Measurements from ENCODE around the gene PSMC6. TPM values are rescaled to one million over a fixed set of nuclear protein-coding genes. Genes with fewer than 3 reads are reported as not detected.

The PSMC6 gene
- total and polyA plus RNA-seq, 2 experiments from 2014 or later = 143 to 176 TPM

DNA sequence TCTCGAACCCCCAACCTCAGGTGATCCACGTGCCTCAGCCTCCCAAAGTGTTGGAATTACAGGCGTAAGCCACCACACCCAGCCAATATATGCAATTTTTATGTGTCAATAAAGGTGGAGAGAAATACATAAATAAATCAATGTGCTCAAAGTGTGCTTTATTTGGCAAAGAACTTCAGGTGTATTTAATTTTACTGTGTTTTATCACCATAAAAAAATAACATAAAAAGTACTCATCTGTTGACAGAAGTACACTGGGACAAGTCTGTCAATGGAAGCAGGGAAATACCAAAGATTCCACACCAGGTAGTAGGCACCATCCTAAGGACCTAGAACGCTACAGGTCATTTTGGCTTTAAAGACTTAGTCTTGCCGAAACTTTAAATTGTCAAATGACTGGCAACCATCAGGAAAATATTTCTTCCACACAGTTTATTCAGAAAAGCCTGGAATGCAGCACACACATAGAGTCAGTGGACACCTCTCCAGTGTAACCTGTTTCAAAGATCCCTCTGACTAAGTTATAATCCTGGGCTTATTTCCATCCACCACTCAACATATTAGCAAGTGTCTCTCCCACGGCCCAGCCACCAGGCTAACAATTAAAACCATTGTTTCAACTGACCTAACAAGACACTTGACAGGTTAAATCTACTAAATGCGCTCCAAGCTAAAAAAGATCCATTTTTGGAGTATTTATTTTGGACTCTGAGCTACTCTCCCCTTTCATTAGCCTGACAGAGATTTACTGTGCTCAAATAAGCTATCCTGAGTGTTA lies 15.8 kb upstream of the PSMC6 start:
- no peak overlapping the region for H3K4me3 Mint-ChIP-seq
- Histone ChIP-seq H3K9me2 (ENCODE audit: insufficient read depth) (no peaks in the 10 kb centered on the region), H3K4me1 (ENCODE audit: insufficient read depth) (peaks cover 26% of the 10 kb centered on the region), H3K4me2 (no peak overlapping the region), H3K27ac (ENCODE audit: low read depth) (no peak overlapping the region), H2AFZ (no peak overlapping the region), H3K79me2 (replicated peaks; ENCODE audit: insufficient read depth) (peaks cover 82% of the 10 kb centered on the region), H3K36me3 (ENCODE audit: insufficient read depth) (no peaks in the 10 kb centered on the region), H4K20me1 (replicated peaks; ENCODE audit: insufficient read depth) (peaks cover 13% of the 10 kb centered on the region; the same call in 1 of the 2 replicates), H3K27me3 (ENCODE audit: insufficient read depth) (peaks cover 12% of the 10 kb centered on the region; the same call in 1 of the 2 replicates), H3F3A (replicated peaks; ENCODE audit: low read depth) (peaks cover 3% of the 10 kb centered on the region; the same call in 1 of the 2 replicates), H3K4me3 (no peak overlapping the region)
- no peaks in the 10 kb centered on the region; the same call in 2 of the 3 replicates for H3K36me3 Mint-ChIP-seq (ENCODE audit: low read depth)
- H3K4me1 Mint-ChIP-seq = peaks cover 27% of the 10 kb centered on the region
- H3K27me3 Mint-ChIP-seq (ENCODE audit: insufficient read depth, low read depth, poor library complexity) = peaks cover 6% of the 10 kb centered on the region
- DNase-seq (ENCODE audit: low spot score) (no peak), ATAC-seq (no peak)
- H3K9me3 Mint-ChIP-seq = no peaks in the 10 kb centered on the region
- no peak overlapping the region for H3K27ac Mint-ChIP-seq
- TF ChIP-seq STAT1 (IDR thresholded peaks at IDR 0.05; ENCODE audit: unreplicated experiment) (no peak), ZNF114 (CRISPR knock-in tag; IDR thresholded peaks at IDR 0.05) (no peak), ZNF331 (CRISPR knock-in tag; IDR thresholded peaks at IDR 0.05; ENCODE audit: low read depth) (no peak), POLR2AphosphoS5 (IDR thresholded peaks at IDR 0.05; ENCODE audit: low read depth) (no peak), EZH2phosphoT487 (IDR thresholded peaks at IDR 0.05; ENCODE audit: unreplicated experiment) (no peak), JUNB (IDR thresholded peaks at IDR 0.05; ENCODE audit: unreplicated experiment) (no peak), EZH2 (IDR thresholded peaks at IDR 0.05; ENCODE audit: low read depth, unreplicated experiment) (no peak), CREB1 (CRISPR knock-in tag; IDR thresholded peaks at IDR 0.05; ENCODE audit: low read depth) (no peak), NANOG (IDR thresholded peaks at IDR 0.05; ENCODE audit: borderline replicate concordance) (no peak)
- TF ChIP-seq, protein P1, sequence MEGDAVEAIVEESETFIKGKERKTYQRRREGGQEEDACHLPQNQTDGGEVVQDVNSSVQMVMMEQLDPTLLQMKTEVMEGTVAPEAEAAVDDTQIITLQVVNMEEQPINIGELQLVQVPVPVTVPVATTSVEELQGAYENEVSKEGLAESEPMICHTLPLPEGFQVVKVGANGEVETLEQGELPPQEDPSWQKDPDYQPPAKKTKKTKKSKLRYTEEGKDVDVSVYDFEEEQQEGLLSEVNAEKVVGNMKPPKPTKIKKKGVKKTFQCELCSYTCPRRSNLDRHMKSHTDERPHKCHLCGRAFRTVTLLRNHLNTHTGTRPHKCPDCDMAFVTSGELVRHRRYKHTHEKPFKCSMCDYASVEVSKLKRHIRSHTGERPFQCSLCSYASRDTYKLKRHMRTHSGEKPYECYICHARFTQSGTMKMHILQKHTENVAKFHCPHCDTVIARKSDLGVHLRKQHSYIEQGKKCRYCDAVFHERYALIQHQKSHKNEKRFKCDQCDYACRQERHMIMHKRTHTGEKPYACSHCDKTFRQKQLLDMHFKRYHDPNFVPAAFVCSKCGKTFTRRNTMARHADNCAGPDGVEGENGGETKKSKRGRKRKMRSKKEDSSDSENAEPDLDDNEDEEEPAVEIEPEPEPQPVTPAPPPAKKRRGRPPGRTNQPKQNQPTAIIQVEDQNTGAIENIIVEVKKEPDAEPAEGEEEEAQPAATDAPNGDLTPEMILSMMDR (conservative IDR thresholded peaks at IDR 0.05; ENCODE audit: low read depth in 2 of 2) = no peak
- TF ChIP-seq, protein P2, sequence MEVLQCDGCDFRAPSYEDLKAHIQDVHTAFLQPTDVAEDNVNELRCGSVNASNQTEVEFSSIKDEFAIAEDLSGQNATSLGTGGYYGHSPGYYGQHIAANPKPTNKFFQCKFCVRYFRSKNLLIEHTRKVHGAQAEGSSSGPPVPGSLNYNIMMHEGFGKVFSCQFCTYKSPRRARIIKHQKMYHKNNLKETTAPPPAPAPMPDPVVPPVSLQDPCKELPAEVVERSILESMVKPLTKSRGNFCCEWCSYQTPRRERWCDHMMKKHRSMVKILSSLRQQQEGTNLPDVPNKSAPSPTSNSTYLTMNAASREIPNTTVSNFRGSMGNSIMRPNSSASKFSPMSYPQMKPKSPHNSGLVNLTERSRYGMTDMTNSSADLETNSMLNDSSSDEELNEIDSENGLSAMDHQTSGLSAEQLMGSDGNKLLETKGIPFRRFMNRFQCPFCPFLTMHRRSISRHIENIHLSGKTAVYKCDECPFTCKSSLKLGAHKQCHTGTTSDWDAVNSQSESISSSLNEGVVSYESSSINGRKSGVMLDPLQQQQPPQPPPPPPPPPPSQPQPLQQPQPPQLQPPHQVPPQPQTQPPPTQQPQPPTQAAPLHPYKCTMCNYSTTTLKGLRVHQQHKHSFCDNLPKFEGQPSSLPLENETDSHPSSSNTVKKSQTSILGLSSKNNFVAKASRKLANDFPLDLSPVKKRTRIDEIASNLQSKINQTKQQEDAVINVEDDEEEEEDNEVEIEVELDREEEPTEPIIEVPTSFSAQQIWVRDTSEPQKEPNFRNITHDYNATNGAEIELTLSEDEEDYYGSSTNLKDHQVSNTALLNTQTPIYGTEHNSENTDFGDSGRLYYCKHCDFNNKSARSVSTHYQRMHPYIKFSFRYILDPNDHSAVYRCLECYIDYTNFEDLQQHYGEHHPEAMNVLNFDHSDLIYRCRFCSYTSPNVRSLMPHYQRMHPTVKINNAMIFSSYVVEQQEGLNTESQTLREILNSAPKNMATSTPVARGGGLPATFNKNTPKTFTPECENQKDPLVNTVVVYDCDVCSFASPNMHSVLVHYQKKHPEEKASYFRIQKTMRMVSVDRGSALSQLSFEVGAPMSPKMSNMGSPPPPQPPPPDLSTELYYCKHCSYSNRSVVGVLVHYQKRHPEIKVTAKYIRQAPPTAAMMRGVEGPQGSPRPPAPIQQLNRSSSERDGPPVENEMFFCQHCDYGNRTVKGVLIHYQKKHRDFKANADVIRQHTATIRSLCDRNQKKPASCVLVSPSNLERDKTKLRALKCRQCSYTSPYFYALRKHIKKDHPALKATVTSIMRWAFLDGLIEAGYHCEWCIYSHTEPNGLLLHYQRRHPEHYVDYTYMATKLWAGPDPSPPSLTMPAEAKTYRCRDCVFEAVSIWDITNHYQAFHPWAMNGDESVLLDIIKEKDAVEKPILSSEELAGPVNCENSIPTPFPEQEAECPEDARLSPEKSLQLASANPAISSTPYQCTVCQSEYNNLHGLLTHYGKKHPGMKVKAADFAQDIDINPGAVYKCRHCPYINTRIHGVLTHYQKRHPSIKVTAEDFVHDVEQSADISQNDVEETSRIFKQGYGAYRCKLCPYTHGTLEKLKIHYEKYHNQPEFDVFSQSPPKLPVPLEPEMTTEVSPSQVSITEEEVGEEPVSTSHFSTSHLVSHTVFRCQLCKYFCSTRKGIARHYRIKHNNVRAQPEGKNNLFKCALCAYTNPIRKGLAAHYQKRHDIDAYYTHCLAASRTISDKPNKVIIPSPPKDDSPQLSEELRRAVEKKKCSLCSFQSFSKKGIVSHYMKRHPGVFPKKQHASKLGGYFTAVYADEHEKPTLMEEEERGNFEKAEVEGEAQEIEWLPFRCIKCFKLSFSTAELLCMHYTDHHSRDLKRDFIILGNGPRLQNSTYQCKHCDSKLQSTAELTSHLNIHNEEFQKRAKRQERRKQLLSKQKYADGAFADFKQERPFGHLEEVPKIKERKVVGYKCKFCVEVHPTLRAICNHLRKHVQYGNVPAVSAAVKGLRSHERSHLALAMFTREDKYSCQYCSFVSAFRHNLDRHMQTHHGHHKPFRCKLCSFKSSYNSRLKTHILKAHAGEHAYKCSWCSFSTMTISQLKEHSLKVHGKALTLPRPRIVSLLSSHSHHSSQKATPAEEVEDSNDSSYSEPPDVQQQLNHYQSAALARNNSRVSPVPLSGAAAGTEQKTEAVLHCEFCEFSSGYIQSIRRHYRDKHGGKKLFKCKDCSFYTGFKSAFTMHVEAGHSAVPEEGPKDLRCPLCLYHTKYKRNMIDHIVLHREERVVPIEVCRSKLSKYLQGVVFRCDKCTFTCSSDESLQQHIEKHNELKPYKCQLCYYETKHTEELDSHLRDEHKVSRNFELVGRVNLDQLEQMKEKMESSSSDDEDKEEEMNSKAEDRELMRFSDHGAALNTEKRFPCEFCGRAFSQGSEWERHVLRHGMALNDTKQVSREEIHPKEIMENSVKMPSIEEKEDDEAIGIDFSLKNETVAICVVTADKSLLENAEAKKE (CRISPR knock-in tag; IDR thresholded peaks at IDR 0.05) = no peak
- TF ChIP-seq, protein P3, sequence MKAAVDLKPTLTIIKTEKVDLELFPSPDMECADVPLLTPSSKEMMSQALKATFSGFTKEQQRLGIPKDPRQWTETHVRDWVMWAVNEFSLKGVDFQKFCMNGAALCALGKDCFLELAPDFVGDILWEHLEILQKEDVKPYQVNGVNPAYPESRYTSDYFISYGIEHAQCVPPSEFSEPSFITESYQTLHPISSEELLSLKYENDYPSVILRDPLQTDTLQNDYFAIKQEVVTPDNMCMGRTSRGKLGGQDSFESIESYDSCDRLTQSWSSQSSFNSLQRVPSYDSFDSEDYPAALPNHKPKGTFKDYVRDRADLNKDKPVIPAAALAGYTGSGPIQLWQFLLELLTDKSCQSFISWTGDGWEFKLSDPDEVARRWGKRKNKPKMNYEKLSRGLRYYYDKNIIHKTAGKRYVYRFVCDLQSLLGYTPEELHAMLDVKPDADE (IDR thresholded peaks at IDR 0.05) = no peak
- TF ChIP-seq, protein P4, sequence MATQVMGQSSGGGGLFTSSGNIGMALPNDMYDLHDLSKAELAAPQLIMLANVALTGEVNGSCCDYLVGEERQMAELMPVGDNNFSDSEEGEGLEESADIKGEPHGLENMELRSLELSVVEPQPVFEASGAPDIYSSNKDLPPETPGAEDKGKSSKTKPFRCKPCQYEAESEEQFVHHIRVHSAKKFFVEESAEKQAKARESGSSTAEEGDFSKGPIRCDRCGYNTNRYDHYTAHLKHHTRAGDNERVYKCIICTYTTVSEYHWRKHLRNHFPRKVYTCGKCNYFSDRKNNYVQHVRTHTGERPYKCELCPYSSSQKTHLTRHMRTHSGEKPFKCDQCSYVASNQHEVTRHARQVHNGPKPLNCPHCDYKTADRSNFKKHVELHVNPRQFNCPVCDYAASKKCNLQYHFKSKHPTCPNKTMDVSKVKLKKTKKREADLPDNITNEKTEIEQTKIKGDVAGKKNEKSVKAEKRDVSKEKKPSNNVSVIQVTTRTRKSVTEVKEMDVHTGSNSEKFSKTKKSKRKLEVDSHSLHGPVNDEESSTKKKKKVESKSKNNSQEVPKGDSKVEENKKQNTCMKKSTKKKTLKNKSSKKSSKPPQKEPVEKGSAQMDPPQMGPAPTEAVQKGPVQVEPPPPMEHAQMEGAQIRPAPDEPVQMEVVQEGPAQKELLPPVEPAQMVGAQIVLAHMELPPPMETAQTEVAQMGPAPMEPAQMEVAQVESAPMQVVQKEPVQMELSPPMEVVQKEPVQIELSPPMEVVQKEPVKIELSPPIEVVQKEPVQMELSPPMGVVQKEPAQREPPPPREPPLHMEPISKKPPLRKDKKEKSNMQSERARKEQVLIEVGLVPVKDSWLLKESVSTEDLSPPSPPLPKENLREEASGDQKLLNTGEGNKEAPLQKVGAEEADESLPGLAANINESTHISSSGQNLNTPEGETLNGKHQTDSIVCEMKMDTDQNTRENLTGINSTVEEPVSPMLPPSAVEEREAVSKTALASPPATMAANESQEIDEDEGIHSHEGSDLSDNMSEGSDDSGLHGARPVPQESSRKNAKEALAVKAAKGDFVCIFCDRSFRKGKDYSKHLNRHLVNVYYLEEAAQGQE (IDR thresholded peaks at IDR 0.05; ENCODE audit: unreplicated experiment) = no peak
